ENCODE results near the gene FBXW5.

FBXW5 gene

GRCh38 chr9:136947028-136947891, 2.7 kb upstream of the FBXW5 start:
- DNase-seq, result no peak

- DNase-seq, result no peak
These were observed 1.9 kb upstream of the FBXW5 start for GRCh38 chr9:136946228-136947027.

- DNase-seq, result no peak
These were observed 1.0 kb upstream of the FBXW5 start for GRCh38 chr9:136945333-136946227.

GRCh38 chr9:136944212-136944518, 373 bp downstream of the FBXW5 start:
- DNase-seq, result no peak

- DNase-seq, result peak; percentile 32
These were observed 987 bp downstream of the FBXW5 start for GRCh38 chr9:136943291-136944211.

- DNase-seq, result no peak
These were observed 1.7 kb downstream of the FBXW5 start for GRCh38 chr9:136942881-136943230.

- no peak for DNase-seq
These were observed 2.2 kb downstream of the FBXW5 start for GRCh38 chr9:136942112-136942880.

GRCh38 chr9:136941231-136942111, 3.1 kb downstream of the FBXW5 start:
- DNase-seq, result no peak

- DNase-seq, result no peak
These were observed 3.9 kb downstream of the FBXW5 start for GRCh38 chr9:136940526-136941230.

GRCh38 chr9:136939996-136940525, 4.5 kb downstream of the FBXW5 start:
- DNase-seq, result no peak

- no peak for DNase-seq
These were observed 5.0 kb downstream of the FBXW5 start for GRCh38 chr9:136939431-136939995.

GRCh38 chr9:136937186-136938001, 7.1 kb downstream of the FBXW5 start:
- DNase-seq, result no peak

- no peak for DNase-seq
These were observed 7.8 kb downstream of the FBXW5 start for GRCh38 chr9:136936645-136937170.

GRCh38 chr9:136935651-136936050, 8.9 kb downstream of the FBXW5 start:
- no peak for DNase-seq

GRCh38 chr9:136934277-136934676, 10.3 kb downstream of the FBXW5 start:
- DNase-seq, result no peak

GRCh38 chr9:136931611-136932130, 12.9 kb downstream of the FBXW5 start:
- DNase-seq, result no peak

GRCh38 chr9:136930014-136930413, 14.5 kb downstream of the FBXW5 start:
- DNase-seq, result no peak

GRCh38 chr9:136928591-136928990, 15.9 kb downstream of the FBXW5 start:
- no peak for DNase-seq
